ENCODE results near the gene OTOP3.

OTOP3 gene

DNA sequence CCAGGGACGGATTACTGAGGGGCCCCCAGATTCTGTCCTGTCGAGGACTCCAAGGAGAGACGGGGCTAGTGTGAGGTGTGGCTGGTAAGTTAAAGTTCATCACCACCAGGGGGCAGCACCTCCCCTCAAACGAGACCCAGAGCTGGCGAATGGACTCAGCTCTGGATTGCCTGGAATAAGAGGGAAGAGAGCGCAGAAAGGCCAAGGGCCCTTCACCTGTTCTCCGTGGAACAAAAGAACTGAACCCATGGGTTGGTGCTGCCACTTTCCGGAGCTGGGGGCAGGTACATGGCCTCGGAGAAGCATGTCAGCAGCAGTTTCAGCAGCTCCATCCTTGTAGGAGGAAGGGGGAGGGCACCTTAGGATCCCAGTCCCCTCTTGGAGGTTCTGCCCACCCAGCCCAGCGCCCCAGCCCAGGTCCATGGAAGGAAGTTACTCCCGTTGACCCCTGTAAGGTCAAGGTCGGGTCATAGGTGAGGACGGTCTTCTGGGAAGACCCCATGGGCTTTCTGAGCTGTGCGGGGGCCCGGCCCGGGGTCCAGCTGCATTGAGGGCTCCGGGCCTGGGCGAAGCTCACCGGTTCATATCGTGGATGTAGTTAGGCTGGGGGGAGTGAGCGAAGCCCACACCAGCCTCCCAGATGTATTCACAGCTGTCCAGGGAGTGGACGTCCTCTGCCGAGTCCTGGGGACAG is 26.1 kb downstream of the OTOP3 start:
- H3K79me2 ChIP-seq (ENCODE audit: insufficient read depth, low read depth), result no peaks in the 10 kb centered on the region
- H2AFZ ChIP-seq (ENCODE audit: low read depth), result peak overlapping the region; percentile 7; the same call in 1 of the 2 replicates
- no peaks in the 10 kb centered on the region for H3K36me3 ChIP-seq (ENCODE audit: insufficient read depth)
- no peak overlapping the region for H3K9ac ChIP-seq
- H3K27me3 ChIP-seq (ENCODE audit: insufficient read depth, low read depth), result peaks cover 2% of the 10 kb centered on the region; the same call in 1 of the 2 replicates
- no peaks in the 10 kb centered on the region for H4K20me1 ChIP-seq (ENCODE audit: insufficient read depth)
- H3K4me2 ChIP-seq, result peak overlapping the region; percentile 36; the same call in 1 of the 2 replicates
- H3K27ac ChIP-seq, result no peak overlapping the region
- no peak overlapping the region for H3K4me3 ChIP-seq (IDR thresholded peaks at IDR 0.05; ENCODE audit: insufficient read depth, low read depth, low read length)
- peaks cover 15% of the 10 kb centered on the region for H3K4me1 ChIP-seq (ENCODE audit: low read depth, poor library complexity, severe bottlenecking)
- TF ChIP-seq, protein P1, sequence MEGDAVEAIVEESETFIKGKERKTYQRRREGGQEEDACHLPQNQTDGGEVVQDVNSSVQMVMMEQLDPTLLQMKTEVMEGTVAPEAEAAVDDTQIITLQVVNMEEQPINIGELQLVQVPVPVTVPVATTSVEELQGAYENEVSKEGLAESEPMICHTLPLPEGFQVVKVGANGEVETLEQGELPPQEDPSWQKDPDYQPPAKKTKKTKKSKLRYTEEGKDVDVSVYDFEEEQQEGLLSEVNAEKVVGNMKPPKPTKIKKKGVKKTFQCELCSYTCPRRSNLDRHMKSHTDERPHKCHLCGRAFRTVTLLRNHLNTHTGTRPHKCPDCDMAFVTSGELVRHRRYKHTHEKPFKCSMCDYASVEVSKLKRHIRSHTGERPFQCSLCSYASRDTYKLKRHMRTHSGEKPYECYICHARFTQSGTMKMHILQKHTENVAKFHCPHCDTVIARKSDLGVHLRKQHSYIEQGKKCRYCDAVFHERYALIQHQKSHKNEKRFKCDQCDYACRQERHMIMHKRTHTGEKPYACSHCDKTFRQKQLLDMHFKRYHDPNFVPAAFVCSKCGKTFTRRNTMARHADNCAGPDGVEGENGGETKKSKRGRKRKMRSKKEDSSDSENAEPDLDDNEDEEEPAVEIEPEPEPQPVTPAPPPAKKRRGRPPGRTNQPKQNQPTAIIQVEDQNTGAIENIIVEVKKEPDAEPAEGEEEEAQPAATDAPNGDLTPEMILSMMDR (conservative IDR thresholded peaks at IDR 0.05; ENCODE audit: low read depth, low read length), result peak; percentile 90

DNA sequence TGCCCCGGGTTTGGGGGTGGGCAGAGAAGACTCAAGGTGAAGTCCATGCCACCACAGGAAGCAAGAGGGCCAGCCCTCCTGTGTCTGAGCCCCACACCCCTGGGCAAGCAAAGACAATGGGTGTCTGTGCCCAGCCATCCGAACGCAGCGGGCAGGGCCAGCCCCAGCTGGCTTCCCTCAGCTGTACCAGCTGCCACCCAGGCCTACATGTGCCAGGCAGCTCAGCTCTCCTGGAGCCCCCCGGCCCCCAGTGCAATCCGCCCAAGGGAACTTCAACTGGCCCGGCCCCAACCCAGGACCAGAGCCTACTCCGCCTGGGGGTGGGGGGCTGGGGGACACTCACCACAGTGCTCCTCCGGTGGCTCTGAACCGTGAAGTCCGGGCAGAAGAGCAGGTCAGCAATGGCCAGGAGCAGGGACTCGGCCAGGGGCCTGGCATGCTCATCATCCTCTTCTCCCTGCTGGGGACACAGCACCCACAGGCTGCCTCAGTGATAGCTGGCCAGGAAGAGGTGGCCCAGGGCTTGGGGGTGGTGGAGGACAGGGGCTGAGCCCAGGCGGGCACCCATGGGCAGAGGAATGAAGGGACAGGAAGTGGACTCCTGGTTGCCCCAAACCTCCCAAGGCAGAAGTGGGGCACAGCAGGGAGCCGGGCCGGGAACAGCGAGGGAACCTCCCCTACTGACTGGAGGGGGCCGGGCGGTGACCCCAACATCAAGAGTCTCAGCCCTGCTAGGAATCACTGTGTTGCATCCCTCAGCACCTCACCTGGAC is 27.1 kb downstream of the OTOP3 start:
- Histone ChIP-seq H3K4me2 (no peak overlapping the region), H2AFZ (ENCODE audit: low read depth) (no peak overlapping the region), H3K27ac (no peak overlapping the region), H3K4me3 (IDR thresholded peaks at IDR 0.05; ENCODE audit: insufficient read depth, low read depth, low read length) (no peak overlapping the region), H3K79me2 (ENCODE audit: insufficient read depth, low read depth) (no peaks in the 10 kb centered on the region), H3K27me3 (ENCODE audit: insufficient read depth, low read depth) (no peaks in the 10 kb centered on the region; the same call in 1 of the 2 replicates), H3K36me3 (ENCODE audit: insufficient read depth) (no peaks in the 10 kb centered on the region), H3K4me1 (ENCODE audit: low read depth, poor library complexity, severe bottlenecking) (peaks cover 15% of the 10 kb centered on the region), H3K9ac (no peak overlapping the region), H4K20me1 (ENCODE audit: insufficient read depth) (no peaks in the 10 kb centered on the region)
- TF ChIP-seq, protein P1 (conservative IDR thresholded peaks at IDR 0.05; ENCODE audit: low read depth, low read length), result no peak

DNA sequence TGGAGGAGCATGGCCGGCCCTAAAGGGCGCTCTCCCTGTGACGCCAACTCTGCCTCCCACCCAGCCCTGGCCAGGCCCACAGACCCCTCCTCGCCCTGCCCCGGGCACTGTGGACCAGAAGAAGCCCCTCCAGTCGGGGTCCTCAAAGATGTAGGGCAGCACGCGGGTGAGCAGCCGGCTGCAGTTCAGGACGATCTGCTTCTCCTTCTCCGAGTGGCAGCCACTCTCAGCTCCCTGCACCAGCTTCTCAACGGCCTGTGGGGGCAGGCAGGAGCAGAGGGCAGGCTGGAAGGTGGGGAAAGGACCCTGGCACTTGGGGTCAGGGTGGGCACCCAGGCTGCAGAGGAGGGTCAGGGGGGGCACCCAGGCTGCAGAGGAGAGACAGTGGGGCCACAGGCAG is 28.0 kb downstream of the OTOP3 start:
- Histone ChIP-seq H3K4me3 (IDR thresholded peaks at IDR 0.05; ENCODE audit: insufficient read depth, low read depth, low read length) (no peak overlapping the region), H4K20me1 (ENCODE audit: insufficient read depth) (no peaks in the 10 kb centered on the region), H3K27me3 (ENCODE audit: insufficient read depth, low read depth) (no peaks in the 10 kb centered on the region; the same call in 1 of the 2 replicates), H3K36me3 (ENCODE audit: insufficient read depth) (no peaks in the 10 kb centered on the region), H3K9ac (no peak overlapping the region), H3K4me1 (ENCODE audit: low read depth, poor library complexity, severe bottlenecking) (peaks cover 15% of the 10 kb centered on the region), H3K79me2 (ENCODE audit: insufficient read depth, low read depth) (no peaks in the 10 kb centered on the region), H3K27ac (no peak overlapping the region), H2AFZ (ENCODE audit: low read depth) (no peak overlapping the region), H3K4me2 (no peak overlapping the region)
- TF ChIP-seq, protein P1 (conservative IDR thresholded peaks at IDR 0.05; ENCODE audit: low read depth, low read length), result no peak

DNA sequence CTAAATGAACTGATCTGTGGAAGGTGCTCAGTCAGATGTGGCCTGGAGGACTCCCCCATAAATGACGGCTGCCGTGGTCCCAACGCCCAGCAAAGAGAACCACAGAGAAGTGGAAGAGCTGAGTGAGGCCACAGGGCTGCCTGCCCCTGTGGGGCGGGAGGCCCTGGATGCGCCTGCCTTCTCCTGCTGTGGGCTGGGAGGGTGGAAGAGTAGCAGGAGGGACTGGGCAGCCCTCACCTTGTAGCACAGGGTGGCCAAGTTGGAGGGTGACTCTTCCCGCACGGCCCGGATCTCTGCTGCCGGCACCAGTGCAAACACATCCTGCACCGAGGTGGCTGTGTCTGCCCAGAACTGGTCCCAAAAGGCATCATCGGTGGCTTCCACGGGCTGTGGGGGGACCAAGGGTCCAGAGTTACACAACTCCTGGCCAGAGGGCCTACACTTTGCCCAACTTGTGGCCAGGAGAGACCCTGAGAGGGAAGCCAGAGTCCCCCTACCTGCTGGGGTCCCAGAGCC is 28.6 kb downstream of the OTOP3 start:
- Histone ChIP-seq H3K36me3 (ENCODE audit: insufficient read depth) (no peaks in the 10 kb centered on the region), H3K79me2 (ENCODE audit: insufficient read depth, low read depth) (no peaks in the 10 kb centered on the region), H3K9ac (no peak overlapping the region), H3K27me3 (ENCODE audit: insufficient read depth, low read depth) (no peaks in the 10 kb centered on the region; the same call in 1 of the 2 replicates), H3K27ac (no peak overlapping the region), H3K4me1 (ENCODE audit: low read depth, poor library complexity, severe bottlenecking) (peaks cover 15% of the 10 kb centered on the region), H3K4me3 (IDR thresholded peaks at IDR 0.05; ENCODE audit: insufficient read depth, low read depth, low read length) (no peak overlapping the region), H2AFZ (ENCODE audit: low read depth) (no peak overlapping the region), H3K4me2 (no peak overlapping the region), H4K20me1 (ENCODE audit: insufficient read depth) (no peaks in the 10 kb centered on the region)
- TF ChIP-seq, protein P1 (conservative IDR thresholded peaks at IDR 0.05; ENCODE audit: low read depth, low read length), result no peak
